ENCODE measurements around the gene CNTF.

Gene CNTF

DNA sequence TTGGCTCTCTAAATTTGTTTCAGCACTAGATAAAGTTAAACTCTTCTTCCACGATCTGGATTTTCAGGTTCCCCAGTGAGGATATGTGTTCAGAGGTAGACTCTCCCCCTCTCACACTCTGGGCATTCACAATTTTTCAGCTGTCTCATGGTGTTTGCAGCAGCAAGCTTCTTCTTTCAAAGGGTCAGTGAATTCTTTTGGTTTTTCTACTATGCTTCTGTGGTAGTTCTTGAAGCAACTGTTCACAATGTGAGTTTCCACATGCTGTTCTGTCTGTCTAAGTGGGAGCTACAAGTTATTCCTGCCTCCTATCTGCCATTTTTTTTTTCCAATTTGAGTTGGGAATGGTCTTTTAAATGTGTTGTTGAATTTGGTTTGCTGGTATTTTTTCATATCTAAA lies 25.4 kb downstream of the CNTF start (continued):
- TF ChIP-seq, protein P1, sequence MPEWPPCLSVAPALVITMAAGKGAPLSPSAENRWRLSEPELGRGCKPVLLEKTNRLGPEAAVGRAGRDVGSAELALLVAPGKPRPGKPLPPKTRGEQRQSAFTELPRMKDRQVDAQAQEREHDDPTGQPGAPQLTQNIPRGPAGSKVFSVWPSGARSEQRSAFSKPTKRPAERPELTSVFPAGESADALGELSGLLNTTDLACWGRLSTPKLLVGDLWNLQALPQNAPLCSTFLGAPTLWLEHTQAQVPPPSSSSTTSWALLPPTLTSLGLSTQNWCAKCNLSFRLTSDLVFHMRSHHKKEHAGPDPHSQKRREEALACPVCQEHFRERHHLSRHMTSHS (tag by site-specific recombination; IDR thresholded peaks at IDR 0.05), result no peak
- no peak for TF ChIP-seq ZNF184 (tag by site-specific recombination; IDR thresholded peaks at IDR 0.05)
- TF ChIP-seq ZBTB8A (tag by site-specific recombination; IDR thresholded peaks at IDR 0.05), result no peak
- TF ChIP-seq, protein P2, sequence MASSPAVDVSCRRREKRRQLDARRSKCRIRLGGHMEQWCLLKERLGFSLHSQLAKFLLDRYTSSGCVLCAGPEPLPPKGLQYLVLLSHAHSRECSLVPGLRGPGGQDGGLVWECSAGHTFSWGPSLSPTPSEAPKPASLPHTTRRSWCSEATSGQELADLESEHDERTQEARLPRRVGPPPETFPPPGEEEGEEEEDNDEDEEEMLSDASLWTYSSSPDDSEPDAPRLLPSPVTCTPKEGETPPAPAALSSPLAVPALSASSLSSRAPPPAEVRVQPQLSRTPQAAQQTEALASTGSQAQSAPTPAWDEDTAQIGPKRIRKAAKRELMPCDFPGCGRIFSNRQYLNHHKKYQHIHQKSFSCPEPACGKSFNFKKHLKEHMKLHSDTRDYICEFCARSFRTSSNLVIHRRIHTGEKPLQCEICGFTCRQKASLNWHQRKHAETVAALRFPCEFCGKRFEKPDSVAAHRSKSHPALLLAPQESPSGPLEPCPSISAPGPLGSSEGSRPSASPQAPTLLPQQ (tag by site-specific recombination; IDR thresholded peaks at IDR 0.05), result no peak
- TF ChIP-seq ZNF214 (tag by site-specific recombination; IDR thresholded peaks at IDR 0.05; ENCODE audit: borderline replicate concordance), result no peak
- no peak for TF ChIP-seq ZNF133 (tag by site-specific recombination; IDR thresholded peaks at IDR 0.05)
- TF ChIP-seq ZNF776 (tag by site-specific recombination; IDR thresholded peaks at IDR 0.05; ENCODE audit: borderline replicate concordance), result no peak

DNA sequence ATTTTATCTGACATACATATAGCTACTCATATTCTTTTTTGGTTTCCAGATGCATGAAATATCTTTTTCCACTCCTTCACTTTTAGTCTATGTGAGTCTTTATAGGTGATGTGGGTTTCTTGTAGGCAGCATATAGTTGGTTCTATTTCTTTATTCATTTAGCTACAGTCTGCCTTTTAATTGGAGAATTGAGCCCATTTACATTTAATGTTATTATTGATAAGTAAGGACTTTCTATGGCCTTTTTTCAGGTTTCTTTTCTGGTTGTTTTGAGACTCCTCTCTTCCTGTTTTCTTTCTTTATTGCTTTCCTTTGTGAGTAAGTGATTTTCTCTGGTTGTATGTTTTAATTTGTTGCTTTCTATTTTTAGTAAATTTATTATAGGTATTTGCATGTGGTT lies 27.2 kb downstream of the CNTF start:
- Histone ChIP-seq H3K36me3 (ENCODE audit: control insufficient read depth in 2 of 2, insufficient read depth in 1 of 2, low read length in 2 of 2) (no peaks in the 10 kb centered on the region), H3K4me1 (ENCODE audit: control insufficient read depth, insufficient read depth, low read length) (no peaks in the 10 kb centered on the region), H3K4me3 (ENCODE audit: low read depth, low read length) (no peak overlapping the region), H3K9me3 (ENCODE audit: control insufficient read depth, insufficient read depth, low read depth, low read length) (no peaks in the 10 kb centered on the region), H3K27ac (ENCODE audit: extremely low read depth, low read depth, low read length) (no peak overlapping the region)
- ChIA-PET CTCF (interaction anchor here (0.6 to 1.4 kb wide), 4 partner anchors 10 to 25 kb away, joined by 3 to 4 read pairs (median 4); no protein-coding TSS in a partner anchor), POLR2A (no interaction called here)
- TF ChIP-seq ZNF549 (tag by site-specific recombination; IDR thresholded peaks at IDR 0.05) (no peak), ZNF354C (tag by site-specific recombination; IDR thresholded peaks at IDR 0.05; ENCODE audit: borderline replicate concordance, low read depth) (no peak), BCL11B (tag by site-specific recombination; IDR thresholded peaks at IDR 0.05; ENCODE audit: low read depth) (no peak), SP2 (tag by site-specific recombination; IDR thresholded peaks at IDR 0.05) (no peak), ZBTB20 (tag by site-specific recombination; IDR thresholded peaks at IDR 0.05) (no peak), ZNF335 (tag by site-specific recombination; conservative IDR thresholded peaks at IDR 0.05) (no peak), ZNF76 (tag by site-specific recombination; IDR thresholded peaks at IDR 0.05; ENCODE audit: borderline replicate concordance, low read depth) (no peak), ZFHX2 (tag by site-specific recombination; conservative IDR thresholded peaks at IDR 0.05) (no peak), SCRT1 (tag by site-specific recombination; IDR thresholded peaks at IDR 0.05; ENCODE audit: borderline replicate concordance) (no peak), ZNF302 (tag by site-specific recombination; IDR thresholded peaks at IDR 0.05; ENCODE audit: low read depth) (no peak), ZNF404 (tag by site-specific recombination; IDR thresholded peaks at IDR 0.05) (no peak), ZNF670 (tag by site-specific recombination; IDR thresholded peaks at IDR 0.05; ENCODE audit: low read depth) (no peak)
- TF ChIP-seq, protein P3, sequence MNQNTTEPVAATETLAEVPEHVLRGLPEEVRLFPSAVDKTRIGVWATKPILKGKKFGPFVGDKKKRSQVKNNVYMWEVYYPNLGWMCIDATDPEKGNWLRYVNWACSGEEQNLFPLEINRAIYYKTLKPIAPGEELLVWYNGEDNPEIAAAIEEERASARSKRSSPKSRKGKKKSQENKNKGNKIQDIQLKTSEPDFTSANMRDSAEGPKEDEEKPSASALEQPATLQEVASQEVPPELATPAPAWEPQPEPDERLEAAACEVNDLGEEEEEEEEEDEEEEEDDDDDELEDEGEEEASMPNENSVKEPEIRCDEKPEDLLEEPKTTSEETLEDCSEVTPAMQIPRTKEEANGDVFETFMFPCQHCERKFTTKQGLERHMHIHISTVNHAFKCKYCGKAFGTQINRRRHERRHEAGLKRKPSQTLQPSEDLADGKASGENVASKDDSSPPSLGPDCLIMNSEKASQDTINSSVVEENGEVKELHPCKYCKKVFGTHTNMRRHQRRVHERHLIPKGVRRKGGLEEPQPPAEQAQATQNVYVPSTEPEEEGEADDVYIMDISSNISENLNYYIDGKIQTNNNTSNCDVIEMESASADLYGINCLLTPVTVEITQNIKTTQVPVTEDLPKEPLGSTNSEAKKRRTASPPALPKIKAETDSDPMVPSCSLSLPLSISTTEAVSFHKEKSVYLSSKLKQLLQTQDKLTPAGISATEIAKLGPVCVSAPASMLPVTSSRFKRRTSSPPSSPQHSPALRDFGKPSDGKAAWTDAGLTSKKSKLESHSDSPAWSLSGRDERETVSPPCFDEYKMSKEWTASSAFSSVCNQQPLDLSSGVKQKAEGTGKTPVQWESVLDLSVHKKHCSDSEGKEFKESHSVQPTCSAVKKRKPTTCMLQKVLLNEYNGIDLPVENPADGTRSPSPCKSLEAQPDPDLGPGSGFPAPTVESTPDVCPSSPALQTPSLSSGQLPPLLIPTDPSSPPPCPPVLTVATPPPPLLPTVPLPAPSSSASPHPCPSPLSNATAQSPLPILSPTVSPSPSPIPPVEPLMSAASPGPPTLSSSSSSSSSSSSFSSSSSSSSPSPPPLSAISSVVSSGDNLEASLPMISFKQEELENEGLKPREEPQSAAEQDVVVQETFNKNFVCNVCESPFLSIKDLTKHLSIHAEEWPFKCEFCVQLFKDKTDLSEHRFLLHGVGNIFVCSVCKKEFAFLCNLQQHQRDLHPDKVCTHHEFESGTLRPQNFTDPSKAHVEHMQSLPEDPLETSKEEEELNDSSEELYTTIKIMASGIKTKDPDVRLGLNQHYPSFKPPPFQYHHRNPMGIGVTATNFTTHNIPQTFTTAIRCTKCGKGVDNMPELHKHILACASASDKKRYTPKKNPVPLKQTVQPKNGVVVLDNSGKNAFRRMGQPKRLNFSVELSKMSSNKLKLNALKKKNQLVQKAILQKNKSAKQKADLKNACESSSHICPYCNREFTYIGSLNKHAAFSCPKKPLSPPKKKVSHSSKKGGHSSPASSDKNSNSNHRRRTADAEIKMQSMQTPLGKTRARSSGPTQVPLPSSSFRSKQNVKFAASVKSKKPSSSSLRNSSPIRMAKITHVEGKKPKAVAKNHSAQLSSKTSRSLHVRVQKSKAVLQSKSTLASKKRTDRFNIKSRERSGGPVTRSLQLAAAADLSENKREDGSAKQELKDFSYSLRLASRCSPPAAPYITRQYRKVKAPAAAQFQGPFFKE (tag by site-specific recombination; IDR thresholded peaks at IDR 0.05; ENCODE audit: borderline replicate concordance), result no peak
- TF ChIP-seq, protein P4, sequence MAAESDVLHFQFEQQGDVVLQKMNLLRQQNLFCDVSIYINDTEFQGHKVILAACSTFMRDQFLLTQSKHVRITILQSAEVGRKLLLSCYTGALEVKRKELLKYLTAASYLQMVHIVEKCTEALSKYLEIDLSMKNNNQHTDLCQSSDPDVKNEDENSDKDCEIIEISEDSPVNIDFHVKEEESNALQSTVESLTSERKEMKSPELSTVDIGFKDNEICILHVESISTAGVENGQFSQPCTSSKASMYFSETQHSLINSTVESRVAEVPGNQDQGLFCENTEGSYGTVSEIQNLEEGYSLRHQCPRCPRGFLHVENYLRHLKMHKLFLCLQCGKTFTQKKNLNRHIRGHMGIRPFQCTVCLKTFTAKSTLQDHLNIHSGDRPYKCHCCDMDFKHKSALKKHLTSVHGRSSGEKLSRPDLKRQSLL (tag by site-specific recombination; IDR thresholded peaks at IDR 0.05), result no peak
- TF ChIP-seq, protein P5, sequence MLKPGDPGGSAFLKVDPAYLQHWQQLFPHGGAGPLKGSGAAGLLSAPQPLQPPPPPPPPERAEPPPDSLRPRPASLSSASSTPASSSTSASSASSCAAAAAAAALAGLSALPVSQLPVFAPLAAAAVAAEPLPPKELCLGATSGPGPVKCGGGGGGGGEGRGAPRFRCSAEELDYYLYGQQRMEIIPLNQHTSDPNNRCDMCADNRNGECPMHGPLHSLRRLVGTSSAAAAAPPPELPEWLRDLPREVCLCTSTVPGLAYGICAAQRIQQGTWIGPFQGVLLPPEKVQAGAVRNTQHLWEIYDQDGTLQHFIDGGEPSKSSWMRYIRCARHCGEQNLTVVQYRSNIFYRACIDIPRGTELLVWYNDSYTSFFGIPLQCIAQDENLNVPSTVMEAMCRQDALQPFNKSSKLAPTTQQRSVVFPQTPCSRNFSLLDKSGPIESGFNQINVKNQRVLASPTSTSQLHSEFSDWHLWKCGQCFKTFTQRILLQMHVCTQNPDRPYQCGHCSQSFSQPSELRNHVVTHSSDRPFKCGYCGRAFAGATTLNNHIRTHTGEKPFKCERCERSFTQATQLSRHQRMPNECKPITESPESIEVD (tag by site-specific recombination; IDR thresholded peaks at IDR 0.05), result no peak
